ENCODE results near the gene CXCL3. TPM values are rescaled to one million over a fixed set of nuclear protein-coding genes. Genes with fewer than 3 reads are reported as not detected.

Gene CXCL3
- total and polyA plus RNA-seq, 4 donors: 0.07 to 0.96 (median 0.63) TPM

DNA sequence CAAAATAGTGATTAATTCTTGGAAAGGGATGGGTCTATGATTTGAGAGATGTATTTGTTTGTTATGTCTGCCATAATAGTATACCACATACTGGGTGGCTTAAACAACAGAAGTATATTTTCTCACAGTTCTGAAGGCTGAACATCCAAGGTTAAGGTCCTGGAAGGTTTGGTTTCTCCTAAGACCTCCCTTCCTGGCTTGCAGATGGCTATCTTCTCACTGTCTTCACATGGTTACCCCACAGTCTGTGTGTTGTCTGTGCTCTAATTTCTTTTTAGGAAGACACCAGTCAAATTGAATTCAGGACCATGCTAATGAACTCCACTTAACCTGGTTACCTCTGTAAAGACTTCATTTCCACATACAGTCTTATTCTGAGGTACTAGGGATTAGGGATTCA is 34.9 kb upstream of the CXCL3 start:
- no peak overlapping the region for H3K27ac ChIP-seq (ENCODE audit: low read depth in 1 of 2, low read length in 2 of 2)
- no peak for DNase-seq (ENCODE audit: low spot score)
- H3K4me1 ChIP-seq (ENCODE audit: control insufficient read depth in 4 of 4, insufficient read depth in 4 of 4, low read length in 3 of 4): no peaks in the 10 kb centered on the region
- TF ChIP-seq, protein P1, sequence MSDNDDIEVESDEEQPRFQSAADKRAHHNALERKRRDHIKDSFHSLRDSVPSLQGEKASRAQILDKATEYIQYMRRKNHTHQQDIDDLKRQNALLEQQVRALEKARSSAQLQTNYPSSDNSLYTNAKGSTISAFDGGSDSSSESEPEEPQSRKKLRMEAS (IDR thresholded peaks at IDR 0.05): no peak
- no peaks in the 10 kb centered on the region for H3K27me3 ChIP-seq (ENCODE audit: control insufficient read depth in 4 of 4, insufficient read depth in 4 of 4, low read length in 3 of 4)
- H3K36me3 ChIP-seq (ENCODE audit: control insufficient read depth in 4 of 4, insufficient read depth in 3 of 4, low read depth in 1 of 4, low read length in 3 of 4): no peaks in the 10 kb centered on the region
- no peak overlapping the region for H3K4me3 ChIP-seq (ENCODE audit: low read depth in 1 of 3, low read length in 3 of 3)
- H3K9me3 ChIP-seq (ENCODE audit: control insufficient read depth in 4 of 4, low read length in 3 of 4): no peaks in the 10 kb centered on the region
- H3K9ac ChIP-seq (ENCODE audit: low read depth in 1 of 2, low read length in 2 of 2): no peak overlapping the region

DNA sequence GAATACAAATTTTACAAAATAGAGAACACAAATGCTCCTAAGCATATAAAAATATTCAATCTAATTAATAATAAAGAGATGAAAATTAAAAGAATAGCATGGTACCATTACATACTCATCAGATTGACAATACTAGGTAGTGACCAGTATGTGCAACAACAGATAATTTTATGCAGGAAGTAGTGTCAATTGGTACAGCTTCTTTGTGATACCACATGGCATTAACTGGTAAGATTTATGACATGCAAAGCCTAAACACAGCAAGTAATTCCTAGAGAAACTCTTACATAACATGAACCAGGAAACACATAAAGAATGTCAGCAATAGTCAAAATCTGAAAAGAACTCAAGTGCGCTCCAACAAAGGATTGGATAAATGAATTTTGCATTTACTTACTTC is 34.2 kb upstream of the CXCL3 start:
- no peak overlapping the region for H3K27ac ChIP-seq (ENCODE audit: low read depth in 1 of 2, low read length in 2 of 2)
- TF ChIP-seq, protein P2, sequence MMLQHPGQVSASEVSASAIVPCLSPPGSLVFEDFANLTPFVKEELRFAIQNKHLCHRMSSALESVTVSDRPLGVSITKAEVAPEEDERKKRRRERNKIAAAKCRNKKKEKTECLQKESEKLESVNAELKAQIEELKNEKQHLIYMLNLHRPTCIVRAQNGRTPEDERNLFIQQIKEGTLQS (IDR thresholded peaks at IDR 0.05): no peak
- TF ChIP-seq HNF4G (IDR thresholded peaks at IDR 0.05) (no peak), FOXA2 (IDR thresholded peaks at IDR 0.05) (no peak), TAF1 (conservative IDR thresholded peaks at IDR 0.05) (no peak), HNF4A (conservative IDR thresholded peaks at IDR 0.05) (no peak), NR2F2 (IDR thresholded peaks at IDR 0.05) (no peak), FOXA1 (IDR thresholded peaks at IDR 0.05) (no peak), EGR1 (IDR thresholded peaks at IDR 0.05; ENCODE audit: low read depth in 2 of 2) (no peak), JUND (IDR thresholded peaks at IDR 0.05) (no peak), RXRA (IDR thresholded peaks at IDR 0.05) (no peak), YY1 (IDR thresholded peaks at IDR 0.05) (no peak)
- TF ChIP-seq, protein P1 (IDR thresholded peaks at IDR 0.05): no peak
- TF ChIP-seq, protein P3, sequence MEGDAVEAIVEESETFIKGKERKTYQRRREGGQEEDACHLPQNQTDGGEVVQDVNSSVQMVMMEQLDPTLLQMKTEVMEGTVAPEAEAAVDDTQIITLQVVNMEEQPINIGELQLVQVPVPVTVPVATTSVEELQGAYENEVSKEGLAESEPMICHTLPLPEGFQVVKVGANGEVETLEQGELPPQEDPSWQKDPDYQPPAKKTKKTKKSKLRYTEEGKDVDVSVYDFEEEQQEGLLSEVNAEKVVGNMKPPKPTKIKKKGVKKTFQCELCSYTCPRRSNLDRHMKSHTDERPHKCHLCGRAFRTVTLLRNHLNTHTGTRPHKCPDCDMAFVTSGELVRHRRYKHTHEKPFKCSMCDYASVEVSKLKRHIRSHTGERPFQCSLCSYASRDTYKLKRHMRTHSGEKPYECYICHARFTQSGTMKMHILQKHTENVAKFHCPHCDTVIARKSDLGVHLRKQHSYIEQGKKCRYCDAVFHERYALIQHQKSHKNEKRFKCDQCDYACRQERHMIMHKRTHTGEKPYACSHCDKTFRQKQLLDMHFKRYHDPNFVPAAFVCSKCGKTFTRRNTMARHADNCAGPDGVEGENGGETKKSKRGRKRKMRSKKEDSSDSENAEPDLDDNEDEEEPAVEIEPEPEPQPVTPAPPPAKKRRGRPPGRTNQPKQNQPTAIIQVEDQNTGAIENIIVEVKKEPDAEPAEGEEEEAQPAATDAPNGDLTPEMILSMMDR (IDR thresholded peaks at IDR 0.05; ENCODE audit: low read depth, low read length, missing input control): no peak
- TF ChIP-seq, protein P4, sequence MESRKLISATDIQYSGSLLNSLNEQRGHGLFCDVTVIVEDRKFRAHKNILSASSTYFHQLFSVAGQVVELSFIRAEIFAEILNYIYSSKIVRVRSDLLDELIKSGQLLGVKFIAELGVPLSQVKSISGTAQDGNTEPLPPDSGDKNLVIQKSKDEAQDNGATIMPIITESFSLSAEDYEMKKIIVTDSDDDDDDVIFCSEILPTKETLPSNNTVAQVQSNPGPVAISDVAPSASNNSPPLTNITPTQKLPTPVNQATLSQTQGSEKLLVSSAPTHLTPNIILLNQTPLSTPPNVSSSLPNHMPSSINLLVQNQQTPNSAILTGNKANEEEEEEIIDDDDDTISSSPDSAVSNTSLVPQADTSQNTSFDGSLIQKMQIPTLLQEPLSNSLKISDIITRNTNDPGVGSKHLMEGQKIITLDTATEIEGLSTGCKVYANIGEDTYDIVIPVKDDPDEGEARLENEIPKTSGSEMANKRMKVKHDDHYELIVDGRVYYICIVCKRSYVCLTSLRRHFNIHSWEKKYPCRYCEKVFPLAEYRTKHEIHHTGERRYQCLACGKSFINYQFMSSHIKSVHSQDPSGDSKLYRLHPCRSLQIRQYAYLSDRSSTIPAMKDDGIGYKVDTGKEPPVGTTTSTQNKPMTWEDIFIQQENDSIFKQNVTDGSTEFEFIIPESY (IDR thresholded peaks at IDR 0.05): no peak
- TF ChIP-seq, protein P5, sequence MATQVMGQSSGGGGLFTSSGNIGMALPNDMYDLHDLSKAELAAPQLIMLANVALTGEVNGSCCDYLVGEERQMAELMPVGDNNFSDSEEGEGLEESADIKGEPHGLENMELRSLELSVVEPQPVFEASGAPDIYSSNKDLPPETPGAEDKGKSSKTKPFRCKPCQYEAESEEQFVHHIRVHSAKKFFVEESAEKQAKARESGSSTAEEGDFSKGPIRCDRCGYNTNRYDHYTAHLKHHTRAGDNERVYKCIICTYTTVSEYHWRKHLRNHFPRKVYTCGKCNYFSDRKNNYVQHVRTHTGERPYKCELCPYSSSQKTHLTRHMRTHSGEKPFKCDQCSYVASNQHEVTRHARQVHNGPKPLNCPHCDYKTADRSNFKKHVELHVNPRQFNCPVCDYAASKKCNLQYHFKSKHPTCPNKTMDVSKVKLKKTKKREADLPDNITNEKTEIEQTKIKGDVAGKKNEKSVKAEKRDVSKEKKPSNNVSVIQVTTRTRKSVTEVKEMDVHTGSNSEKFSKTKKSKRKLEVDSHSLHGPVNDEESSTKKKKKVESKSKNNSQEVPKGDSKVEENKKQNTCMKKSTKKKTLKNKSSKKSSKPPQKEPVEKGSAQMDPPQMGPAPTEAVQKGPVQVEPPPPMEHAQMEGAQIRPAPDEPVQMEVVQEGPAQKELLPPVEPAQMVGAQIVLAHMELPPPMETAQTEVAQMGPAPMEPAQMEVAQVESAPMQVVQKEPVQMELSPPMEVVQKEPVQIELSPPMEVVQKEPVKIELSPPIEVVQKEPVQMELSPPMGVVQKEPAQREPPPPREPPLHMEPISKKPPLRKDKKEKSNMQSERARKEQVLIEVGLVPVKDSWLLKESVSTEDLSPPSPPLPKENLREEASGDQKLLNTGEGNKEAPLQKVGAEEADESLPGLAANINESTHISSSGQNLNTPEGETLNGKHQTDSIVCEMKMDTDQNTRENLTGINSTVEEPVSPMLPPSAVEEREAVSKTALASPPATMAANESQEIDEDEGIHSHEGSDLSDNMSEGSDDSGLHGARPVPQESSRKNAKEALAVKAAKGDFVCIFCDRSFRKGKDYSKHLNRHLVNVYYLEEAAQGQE (IDR thresholded peaks at IDR 0.05): no peak
- 99% methylated on average over 1 of the region's 1 CpG for WGBS

More for the DNA sequence above, 34.2 kb upstream of the CXCL3 start:
- Histone ChIP-seq H3K4me1 (ENCODE audit: control insufficient read depth in 4 of 4, insufficient read depth in 4 of 4, low read length in 3 of 4) (no peaks in the 10 kb centered on the region), H3K9ac (ENCODE audit: low read depth in 1 of 2, low read length in 2 of 2) (no peak overlapping the region), H3K4me3 (ENCODE audit: low read depth in 1 of 3, low read length in 3 of 3) (no peak overlapping the region), H3K36me3 (ENCODE audit: control insufficient read depth in 4 of 4, insufficient read depth in 3 of 4, low read depth in 1 of 4, low read length in 3 of 4) (no peaks in the 10 kb centered on the region), H3K9me3 (ENCODE audit: control insufficient read depth in 4 of 4, low read length in 3 of 4) (no peaks in the 10 kb centered on the region), H3K27me3 (ENCODE audit: control insufficient read depth in 4 of 4, insufficient read depth in 4 of 4, low read length in 3 of 4) (no peaks in the 10 kb centered on the region)
- no peak for DNase-seq (ENCODE audit: low spot score)

Measured in liver (tissue), 9 donors.